NCI-H82 (cell line): ENCODE results near the gene MRPL38.
"Not testable (repeated sequence)": the region's sequence is repeated elsewhere in the genome, so short reads cannot be mapped to it uniquely, and the experiment has no call there.

Experiments used
- DNase-seq: peaks from one replicate; lab custom pipeline; 2025; lab: John Stamatoyannopoulos, UW

The MRPL38 gene

DNA sequence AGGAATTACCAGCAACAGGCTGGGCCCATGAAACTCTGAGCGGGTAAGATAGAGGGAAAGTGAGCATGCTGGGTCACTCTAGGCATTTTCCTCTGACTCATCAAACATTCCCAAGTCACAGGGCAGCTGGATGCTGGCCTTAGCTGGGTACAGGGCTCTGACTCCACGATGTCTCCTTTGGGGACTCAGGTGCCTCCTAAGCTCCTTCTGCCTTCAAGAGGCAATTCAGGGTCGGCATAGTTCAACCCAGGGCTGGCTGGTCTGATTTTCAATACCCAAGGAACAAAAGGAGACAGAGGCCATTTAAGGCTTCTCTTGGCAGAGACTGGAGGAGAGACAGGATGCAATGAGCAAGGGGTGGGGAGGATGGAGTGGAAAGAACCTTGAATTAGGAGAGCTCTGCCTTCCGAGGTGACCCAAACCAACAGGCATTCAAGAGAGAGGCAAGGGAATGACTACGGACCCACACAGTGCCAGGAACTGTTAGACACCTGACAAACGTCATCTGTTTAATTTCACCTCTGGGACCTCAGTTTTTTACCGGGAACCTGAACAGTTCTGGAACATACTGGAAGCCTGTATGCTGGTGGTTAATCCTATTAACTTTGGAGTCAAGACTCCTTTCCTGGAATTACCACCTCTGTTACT lies 50.5 kb downstream of the MRPL38 start:
- DNase-seq = peak; percentile 60

DNA sequence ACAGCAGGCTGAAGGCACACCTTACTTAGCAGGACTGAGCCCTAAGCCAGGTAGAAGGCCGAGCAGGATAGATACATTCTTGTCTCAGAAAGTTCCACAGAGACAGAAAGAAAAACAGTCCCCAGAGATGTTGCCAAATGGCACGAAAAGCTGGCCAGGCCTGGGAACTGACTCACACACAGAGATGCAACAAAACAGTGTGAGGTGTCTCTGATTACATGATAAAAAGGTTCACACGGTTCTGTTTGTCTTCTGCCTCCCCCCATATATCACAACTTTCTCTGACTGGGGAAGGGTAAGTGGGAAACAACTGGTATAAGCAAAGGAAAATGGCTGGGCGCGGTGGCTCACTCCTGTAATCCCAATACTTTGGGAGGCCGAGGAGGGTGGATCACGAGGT lies 51.3 kb downstream of the MRPL38 start:
- no peak for DNase-seq

DNA sequence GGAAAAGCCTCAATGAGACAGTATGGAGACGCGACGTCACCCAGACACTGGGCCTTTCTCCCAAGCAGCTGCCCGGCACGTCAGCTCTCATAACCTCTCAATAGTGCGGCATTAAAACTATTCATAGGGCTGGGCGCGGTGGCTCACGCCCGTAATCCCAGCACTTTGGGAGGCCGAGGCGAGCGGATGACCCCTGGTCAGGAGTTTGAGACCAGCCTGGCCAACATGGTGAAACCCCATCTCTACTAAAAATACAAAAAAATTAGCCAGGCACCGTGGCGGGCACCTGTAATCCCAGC lies 53.0 kb downstream of the MRPL38 start:
- not testable (repeated sequence) for DNase-seq

DNA sequence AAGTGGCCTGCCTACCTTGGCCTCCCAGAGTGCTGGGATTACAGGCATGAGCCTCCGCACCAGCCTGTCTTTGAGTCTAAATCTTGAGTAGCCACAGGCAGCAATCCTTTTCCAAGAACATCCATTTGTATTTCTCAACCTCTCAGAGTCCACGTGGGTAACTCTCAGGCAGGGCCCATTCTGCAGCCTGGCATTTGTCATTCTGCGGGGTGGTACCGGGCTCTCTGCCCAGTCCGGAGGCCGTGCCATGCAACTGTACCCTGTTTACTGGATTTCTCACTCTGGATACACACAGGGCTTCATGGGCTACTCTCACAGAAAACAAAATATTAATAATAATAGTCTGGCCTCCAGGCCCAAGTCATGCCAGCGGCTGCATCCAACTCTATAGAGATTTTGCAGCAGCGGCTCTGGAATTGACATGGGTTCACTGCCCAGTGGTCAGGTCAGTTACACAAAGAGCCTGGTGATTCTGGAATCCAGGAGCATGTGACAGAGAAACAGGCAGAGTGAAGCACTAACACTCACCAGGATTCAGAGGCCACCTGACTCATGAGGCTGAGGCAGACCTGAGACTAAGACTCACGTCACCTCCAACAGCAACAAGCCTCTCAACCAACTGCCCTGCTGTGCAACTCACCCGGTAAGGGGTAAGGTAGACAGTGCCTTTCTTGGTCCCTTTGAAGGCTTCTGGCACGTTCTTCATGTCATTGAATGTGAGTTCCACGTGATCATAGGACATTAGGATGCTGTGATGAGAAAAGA lies 53.6 kb downstream of the MRPL38 start:
- DNase-seq = no peak

DNA sequence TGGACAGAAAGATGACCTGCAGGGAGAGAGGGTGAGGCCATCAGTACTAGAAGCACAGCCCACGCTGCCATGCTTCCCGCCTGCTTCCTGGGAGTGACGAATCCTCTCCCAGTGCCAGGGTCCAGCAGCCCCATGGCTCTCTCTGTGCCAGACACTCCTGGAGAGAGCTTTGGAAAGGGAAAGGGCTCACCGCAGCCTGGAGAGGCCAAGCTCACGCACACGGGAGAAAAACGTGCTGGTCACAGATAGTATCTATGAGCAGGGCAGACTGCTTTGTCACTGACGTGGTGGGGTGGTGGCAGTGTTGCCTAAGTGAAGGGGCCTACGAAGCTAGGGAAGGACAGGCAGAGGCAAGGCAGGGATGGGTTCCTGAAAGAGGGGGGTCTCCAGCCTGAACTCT lies 55.0 kb downstream of the MRPL38 start:
- no peak for DNase-seq

DNA sequence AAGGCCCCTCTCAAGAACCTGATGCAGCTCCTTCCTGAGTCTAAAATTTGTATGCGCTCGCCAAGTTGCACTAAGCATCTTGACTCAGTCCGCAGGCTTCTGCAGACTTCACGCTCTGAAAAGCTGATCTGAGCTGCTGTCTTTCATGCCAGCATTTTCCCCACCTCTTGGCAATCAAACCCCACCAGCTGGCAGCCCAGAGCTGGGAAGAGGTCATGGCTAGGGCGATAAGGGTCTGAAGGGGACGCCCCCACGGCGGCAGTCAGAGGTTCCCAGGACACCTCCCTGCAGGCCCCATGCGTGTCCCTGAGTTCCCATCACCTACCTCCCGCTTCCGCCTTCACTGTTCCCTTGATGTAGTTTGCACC lies 55.4 kb downstream of the MRPL38 start:
- no peak for DNase-seq
